ENCODE measurements around the gene CACNA1G.
A peak's percentile ranks its signal among the peaks of the same experiment; 100 is the strongest.

Gene CACNA1G

DNA sequence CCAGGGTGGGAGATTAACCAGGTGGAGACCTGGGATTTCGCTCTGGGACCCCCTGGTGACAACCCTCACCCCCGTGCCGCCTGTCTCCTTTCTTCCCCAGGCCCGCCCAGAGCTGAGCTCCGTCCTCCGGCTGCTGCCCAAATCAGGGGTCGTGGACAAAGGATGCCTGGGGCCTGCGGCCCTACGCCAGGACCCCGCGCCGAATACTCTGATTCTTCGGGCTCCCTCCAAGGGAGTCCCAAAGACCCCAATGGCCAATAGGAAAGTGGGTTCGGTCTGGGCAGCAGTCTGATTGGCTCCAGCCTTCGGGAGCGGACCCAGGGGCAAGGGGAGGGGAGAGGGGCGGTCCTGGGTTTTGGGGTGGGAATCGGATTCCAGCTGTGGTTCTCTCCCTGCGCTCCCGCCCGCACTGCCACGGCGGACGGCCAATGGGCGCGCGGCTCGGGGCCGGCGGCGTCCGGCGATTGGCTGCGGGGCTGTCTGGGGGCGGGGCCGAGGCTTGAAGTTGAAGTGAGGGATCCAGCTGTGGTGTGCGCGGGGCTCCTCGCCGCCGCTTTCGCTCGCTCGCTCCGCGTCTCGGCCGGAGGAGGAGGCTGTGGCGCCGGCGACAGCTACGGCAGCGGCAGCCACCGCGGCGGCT lies at the start of gene CACNA1G:
TSS of gene CACNA1G (plus strand) at position 531 of the 640 bp plus-strand sequence. CDS start 745 bp downstream, outside the sequence.
- DNase-seq (ENCODE audit: low spot score): peak; percentile 96

DNA sequence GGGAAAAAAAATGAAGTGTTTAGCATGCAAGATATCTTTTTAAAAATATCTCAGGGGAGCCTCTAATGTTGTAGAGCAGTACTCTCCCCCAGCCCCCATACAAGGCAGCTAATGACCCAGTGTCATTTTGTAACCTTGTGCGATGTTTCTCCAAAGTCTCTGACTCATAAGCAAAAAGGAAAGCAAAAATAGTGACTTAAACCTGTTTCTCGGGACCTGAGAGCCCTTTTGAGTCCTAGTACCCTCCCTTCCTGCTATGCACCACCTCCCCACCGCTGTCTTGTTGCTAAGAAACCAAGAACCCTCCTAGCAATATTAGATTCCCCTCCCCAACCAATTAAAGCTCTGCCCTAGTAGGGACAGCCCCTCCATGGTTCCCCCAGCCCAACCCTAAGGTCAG lies 49.5 kb upstream of the CACNA1G start:
- no peak for DNase-seq (ENCODE audit: low spot score)

DNA sequence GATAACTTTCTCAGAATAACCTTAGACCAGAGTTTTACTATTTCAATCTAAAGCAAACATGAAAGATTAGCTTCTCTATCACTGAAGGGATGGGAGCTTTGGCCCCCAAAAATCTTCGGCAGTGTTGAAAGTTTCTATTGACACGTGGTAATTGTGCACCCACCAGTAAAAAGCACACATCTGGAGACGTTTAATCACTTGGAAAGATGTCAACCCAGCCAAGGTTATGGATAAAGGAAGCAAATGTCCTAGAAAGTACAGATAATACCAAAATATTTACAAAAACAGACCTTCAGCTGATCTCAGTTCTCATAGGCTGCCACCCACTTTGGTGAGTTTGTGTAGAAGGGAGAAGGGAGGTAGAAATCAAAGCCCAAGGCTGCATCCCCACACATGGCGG lies 47.0 kb upstream of the CACNA1G start:
- no peak for DNase-seq (ENCODE audit: low spot score)

DNA sequence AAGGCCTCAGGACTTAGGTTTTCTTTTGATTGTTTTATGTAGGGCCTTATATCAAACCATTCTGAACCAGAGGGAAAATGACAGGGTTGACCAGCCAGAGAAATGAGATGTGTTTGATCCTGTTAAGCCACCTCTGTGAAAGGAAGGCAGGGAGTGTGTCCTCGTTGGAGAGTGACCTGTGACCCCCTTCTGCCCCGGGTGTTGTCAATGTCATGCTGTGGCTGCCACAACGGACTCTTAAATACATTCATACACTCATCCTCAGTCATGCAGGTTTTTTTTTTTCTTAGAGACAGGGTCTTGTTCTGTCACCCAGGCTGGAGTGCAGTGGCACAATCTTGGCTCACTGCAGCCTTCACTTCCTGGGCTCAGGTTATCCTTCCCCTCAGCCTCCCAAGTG lies 46.1 kb upstream of the CACNA1G start:
- DNase-seq (ENCODE audit: low spot score): no peak

DNA sequence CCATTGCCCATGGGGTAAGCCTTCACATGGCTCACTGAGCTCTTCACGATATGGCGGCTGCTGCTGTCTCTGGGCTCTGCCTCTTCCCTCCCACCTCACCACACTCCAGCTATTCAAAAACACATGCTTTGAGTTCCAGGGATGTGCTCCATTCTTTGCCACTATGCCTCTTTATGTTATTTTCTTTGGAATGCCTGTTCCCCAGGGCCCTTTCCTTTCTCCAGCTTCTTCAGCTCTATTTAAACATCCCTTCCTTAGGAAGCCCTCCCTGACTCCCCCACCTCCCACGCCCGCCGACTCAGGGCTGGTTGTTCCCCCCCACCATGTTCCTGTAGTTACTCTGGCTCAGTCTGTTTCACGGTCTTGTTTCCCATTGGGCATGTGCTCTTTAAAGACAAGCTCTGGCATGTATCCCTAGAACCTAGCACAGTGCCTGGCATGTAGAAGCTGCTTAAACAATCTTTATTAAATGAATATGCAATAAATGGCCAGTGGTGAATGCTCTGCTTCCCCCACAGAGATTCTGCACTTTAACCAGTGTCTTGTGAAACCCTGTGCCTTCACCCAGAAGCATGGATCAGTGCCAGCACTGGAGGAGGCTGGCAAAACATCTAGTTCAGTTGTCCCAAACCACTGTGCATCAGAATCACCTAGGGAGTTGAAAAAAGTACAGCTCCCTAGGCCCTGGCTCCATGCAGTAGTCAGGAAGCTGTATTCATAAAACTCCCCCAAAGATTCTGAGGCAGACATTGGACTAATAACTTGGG lies 45.4 kb upstream of the CACNA1G start:
- DNase-seq (ENCODE audit: low spot score): no peak

DNA sequence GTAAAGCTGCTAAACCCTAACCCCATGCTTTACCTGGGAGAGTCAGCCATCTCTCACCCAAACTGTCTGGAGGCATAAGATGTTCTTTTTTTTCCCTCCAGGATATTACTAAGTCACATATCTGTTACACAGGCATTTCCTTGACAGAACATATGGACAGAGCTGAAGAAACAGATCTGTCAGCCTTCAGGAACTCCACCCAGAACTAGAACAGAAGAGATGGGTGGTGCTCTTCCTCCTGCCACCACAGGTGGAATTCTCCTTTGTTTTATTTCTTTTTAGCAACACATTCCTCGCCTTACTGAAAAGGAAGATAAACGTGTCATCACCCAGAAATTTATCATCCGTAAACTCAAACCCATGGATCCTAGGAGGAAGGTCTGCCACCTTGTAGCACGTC lies 43.5 kb upstream of the CACNA1G start:
- DNase-seq (ENCODE audit: low spot score): no peak

DNA sequence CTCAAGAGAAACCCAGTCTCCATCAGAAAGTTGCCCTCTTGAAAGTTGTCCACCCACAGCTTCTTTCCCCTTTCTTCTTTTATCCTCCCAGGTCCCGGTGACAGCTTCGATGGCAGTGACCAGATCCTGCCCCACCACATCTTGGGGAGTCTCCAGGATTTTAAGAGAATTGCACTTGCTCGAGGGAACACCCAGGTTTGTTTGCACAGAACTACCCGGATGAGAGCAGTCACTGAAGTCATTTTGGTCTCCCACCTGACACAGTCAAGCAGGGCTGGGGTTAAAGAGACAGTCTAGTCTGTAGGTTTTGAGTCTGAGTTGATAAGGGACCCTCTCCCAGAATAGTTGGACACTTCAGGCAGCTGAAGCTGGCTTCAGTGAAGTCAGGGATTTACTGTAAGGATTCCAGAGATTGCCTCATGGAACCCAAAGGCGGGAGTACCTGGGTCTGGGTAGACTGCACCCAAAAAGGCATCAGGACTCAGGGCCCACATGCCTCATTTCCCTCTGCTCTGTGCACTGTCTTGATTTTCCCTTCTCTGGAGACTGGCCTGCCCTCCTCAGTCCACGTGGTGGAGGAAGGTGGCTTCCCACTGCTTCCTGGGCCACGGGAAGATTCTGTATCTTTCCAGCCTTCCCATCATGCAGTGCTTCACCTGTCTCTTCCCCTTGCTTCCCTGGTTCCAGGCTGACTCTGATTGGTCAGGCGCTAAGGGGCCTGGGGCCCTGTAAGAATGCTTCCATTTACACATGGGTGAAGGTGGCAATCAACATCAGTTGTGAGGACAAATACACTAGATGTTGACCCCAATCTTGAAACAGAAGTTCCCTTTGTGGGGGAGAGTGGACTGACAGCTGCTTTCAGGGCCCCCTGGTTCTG lies 42.8 kb upstream of the CACNA1G start:
- no peak for DNase-seq (ENCODE audit: low spot score)

DNA sequence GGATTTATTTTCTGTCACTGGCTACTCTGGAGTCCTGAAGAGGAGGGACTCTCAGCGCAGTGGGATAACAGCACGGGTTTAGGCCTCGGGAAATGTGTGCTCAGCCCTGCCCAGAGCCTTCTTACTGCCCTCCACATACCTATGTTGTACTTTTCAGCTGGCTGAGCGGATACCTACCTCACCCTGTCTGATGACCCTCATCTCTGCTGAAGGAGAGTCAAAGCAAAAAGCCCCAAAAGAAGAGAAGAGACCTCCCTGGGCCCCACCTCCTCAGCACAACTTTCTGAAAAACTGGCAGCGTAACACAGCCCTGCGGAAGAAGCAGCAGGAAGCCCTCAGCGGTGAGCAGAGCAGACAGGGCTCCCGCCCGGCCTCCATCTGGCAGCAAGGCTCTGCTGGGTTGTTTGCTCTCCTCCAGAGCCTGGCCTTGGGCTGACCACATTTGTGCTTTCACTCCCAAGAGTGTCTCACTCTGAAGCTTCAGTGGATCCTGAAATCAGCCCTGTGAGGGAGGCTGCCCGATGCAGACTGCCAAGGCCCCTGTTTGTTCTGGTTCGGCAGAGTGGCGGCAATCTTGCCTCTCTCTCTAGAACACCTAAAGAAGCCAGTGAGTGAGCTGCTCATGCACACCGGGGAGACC lies 42.0 kb upstream of the CACNA1G start:
- no peak for DNase-seq (ENCODE audit: low spot score)

DNA sequence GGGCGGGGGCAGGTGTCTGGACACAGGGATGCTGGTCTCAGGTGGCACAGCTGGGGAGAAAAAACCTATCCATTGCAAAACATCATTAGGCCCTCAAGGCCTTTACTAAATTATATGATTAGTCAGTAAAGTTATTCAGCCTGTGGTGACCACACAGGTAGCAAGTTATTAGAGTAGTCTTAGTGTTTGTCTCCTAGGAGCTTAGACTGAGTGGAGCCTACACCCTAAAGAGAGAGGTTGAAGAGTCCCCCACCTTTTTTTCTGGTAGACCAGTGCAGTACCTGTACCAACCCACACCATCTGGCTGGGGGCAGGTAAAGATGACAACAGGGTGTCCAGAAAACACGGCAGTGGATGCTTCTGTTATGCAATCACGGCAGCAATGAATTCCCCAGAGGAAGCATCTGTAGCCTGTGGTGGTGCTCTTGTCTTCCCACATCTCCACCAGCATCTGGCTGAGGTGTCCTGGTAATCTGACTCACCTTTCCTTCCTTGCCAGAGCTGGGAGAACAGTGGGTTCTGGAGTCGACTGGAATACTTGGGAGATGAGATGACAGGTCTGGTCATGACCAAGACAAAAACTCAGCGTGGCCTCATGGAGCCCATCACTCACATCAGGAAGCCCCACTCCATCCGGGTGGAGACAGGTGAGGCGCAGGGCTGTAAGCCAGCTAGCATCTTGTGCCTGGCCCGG lies 41.2 kb upstream of the CACNA1G start:
- no peak for DNase-seq (ENCODE audit: low spot score)

DNA sequence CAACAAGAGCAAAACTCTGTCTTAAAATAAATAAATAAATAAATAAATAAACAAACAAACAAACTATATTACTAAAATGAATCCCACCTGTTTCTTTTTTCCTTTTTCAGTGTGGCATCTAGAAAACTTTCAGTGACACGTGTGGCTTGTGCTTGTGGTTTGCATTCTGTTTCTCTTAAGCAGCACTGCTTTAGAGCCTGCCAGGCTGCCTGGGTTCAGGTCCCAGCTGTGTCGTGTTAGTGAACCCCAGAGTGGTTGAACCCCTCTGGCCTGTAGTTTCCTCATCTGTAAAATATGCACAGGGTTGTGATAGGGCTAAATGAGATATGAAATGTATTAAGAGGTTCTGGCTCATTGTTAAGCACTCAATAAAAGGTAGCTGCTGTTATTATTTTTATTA lies 40.0 kb upstream of the CACNA1G start:
- DNase-seq (ENCODE audit: low spot score): no peak

DNA sequence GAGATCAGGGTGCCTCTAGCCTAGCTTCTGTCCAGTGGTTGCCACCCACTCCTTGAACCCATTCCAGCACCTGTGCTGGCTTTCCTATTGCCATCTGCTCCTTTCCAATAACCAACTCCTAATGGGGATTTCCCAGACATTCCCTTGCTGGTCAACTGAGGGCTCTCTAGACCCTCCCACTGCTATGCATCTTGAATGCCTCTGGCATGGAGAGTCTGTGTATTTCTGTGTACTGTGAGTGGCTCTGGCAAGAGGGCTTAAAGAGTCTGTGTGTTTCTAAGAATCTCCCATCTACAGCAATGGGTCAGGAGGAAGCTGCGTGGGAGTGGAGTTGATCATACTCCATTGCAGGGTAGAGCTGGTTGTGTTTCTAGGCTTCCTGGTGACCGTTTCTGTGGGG lies 39.0 kb upstream of the CACNA1G start:
- no peak for DNase-seq (ENCODE audit: low spot score)

DNA sequence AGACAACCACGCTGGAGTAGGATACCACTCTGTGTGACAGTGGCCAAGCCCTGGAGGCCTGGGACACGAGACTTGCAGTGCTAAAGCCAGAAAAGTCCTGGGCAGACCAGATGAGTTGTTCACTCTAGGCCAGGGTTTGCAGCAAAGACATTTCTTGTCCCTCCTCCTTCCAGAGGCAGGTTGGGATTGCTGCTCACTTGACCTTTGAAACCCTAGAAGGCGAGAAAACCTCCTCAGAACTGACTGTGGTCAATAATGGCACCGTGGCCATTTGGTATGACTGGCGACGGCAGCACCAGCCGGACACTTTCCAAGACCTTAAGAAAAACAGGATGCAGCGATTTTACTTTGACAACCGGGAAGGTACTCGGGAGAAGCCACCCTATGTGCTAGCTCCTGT lies 37.7 kb upstream of the CACNA1G start:
- no peak for DNase-seq (ENCODE audit: low spot score)

DNA sequence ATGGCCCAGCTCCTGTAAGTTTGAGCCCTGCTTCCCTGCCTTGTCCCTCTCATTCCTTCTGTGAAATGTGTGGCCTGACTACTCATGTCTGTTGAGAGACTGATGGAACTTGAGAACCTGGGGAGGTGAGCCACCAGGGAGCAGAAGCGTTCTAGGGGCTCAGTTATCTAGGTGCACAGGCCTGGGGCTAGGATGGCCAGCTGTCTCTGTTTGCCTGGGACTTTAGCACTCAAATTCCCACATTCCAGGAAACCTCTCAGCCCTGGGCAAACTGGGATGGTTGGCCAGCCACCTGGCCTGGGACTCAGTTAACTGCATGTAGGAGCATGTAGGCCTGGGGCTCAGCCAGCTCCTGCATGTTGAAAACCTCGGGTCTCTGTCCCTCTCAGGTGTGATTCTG lies 37.3 kb upstream of the CACNA1G start:
- DNase-seq (ENCODE audit: low spot score): no peak

DNA sequence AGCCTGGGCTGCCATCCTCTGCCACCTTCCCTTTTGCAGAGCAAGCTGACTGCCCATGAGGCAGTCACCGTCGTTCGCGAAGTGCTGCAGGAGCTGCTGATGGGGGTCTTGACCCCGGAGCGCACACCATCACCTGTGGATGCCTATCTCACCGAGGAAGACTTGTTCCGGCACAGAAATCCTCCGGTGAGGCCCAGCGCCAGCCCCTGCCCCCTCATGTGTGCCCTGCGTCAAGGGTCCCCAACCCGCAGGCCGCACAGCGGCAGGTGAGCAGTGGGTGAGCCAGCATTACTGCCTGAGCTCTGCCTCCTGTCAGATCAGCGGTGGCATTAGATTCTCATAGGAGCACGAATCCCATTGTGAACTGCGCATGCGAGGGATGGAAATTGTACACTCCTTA lies 35.7 kb upstream of the CACNA1G start:
- DNase-seq (ENCODE audit: low spot score): no peak

DNA sequence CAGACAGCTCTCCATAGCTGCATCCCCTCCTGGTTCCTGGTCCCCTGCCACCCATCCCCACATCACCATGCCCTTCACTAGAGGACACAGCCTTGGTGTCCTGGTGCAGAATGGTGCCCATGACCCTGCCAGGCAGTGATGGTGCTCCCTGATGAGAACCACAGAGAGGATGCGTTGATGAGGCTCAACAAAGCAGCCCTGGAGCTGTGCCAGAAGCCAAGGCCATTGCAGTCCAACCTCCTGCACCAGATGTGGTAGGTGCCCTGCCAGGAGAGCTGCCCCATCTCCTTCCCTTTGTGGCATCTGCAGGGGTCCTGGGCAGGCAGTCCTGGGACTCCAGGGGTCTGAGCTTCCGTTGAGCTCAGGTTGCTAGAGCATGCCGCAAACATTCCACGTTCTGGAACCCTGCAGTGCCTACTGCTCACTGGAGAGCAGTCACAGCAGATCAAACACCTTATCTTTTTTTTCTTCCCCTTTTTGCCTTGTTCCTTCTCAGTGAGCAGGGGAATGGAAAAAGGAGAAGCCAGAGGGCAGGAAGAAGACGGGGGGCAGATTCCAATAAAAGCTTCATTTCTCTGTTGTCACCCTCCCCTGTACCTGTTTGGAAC lies 33.3 kb upstream of the CACNA1G start:
- no peak for DNase-seq (ENCODE audit: low spot score)

DNA sequence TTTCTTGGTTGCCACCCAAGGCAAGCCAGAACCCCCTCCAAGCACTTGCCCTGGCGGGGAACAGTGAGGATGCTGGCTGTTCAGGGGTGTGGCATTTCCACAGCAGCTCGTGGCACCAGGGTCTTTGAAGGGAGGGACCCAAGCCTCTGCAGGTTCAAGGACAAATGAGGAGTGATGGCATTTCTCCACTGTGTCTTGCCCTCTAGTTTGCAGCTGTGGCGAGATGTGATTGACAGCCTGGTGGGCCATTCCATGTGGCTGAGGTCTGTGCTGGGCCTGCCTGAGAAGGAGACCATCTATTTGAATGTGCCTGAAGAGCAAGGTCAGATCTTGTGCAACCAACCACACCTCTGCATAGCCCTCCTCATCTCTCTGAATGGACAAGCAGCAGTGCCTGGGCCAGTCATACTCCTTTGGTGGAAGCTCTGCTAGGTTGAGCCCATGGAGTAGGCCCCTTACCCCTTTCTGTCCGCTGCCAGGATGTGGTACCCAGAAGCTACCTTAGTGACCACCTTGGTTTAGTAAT lies 32.5 kb upstream of the CACNA1G start:
- DNase-seq (ENCODE audit: low spot score): no peak

DNA sequence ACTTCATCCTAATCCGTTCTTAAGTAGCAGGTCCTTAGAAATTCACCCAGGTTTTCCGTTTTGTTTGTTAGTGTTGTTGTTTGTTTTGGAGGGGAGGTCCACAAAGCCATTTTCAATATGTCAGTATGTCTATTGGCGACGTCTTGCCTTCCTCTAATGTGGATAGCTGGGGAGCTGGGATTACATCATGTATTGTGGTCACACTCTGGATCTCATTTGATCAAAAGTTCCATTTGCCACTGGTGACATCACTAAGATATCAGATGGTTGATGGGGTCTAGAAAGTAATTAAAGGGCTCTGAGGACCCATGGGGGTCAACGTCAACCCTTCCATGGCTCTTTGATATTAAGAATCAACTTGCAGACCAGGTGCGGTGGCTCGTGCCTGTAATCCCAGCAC lies 30.7 kb upstream of the CACNA1G start:
- DNase-seq (ENCODE audit: low spot score): no peak

DNA sequence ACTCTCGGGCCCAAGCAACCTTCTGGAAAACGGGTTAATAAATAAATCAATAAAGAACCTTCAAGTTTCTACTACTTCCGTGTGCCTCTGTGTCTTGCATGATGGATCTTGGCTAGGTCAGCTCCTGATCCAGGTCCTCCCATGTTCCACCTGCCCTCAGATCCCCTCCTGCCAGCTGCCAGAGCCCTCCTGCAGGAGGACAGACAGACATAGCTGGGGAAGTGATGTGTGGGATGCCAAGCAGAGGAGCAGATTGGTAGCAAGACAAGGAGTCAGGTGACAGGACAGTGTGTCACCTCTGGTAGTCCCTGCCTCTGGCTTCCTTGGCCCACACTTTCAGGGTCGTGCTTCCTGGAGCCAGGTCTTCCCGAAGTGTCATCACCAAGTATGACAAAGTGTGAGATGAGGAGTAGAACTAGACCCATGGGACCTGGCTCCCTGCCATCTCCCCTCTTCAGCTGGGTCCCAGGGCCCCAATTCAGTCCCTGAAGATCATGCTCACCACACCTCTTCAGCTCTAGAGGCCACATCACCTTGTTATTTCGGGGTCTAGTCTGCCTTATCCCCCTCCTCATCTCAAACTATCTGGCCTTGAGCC lies 29.0 kb upstream of the CACNA1G start:
- no peak for DNase-seq (ENCODE audit: low spot score)

DNA sequence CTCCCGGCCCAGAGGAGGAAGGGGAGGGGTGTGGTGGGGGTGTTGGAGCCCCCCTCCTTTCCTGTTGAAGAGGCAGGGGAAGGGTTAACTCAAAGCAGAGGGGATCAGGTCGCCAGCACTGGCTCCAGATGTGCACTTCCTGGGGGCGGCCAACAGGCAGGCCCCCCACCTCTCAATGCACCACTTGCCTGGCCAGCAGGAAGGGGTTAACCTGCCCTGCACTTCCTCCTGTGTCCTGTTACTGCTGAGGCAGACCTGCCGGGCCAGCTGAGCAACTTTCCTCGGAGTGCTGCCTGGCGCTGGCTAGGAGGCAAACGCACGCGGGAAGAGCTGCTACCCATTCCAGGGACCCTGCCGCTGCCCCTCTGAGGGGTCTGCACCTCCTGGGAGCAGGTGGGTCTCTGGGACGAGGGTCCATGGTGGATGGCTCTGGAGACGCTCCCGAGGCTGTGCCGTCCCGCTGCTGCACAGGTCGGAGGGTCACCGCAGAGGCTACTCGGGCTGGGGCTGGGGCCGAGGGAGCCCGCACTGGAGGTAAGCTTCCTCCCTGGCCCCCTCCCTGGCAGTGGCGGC lies 28.0 kb upstream of the CACNA1G start, which contains the start of gene EPN3:
TSS of gene EPN3 (plus strand) at position 284 of the 573 bp plus-strand sequence. CDS start 3,822 bp downstream, outside the sequence.
- peak; percentile 78 for DNase-seq (ENCODE audit: low spot score)

DNA sequence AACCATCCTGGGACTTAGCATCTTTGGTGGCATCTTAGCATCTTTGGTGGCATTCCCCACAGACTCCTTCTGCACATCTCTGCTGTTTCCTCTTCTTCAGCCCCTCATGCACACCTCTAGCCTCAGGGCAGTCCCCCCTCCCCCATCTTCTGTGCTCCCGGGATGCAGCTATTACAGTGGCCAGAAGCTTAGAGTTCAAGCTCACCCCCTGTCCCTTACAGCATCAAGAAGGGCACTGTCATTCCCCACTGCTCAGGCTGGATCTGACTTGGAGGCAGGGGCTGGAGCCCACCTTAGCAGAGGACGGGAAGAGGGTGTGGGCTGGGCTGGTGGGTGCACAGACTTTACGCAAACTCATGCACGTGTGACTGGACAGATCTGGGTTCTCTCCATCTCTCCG lies 27.3 kb upstream of the CACNA1G start:
- DNase-seq (ENCODE audit: low spot score): peak; percentile 53

Data from iPS-NIHi11 (cell line).